Measurements from ENCODE around the gene MYCT1.

DNA sequence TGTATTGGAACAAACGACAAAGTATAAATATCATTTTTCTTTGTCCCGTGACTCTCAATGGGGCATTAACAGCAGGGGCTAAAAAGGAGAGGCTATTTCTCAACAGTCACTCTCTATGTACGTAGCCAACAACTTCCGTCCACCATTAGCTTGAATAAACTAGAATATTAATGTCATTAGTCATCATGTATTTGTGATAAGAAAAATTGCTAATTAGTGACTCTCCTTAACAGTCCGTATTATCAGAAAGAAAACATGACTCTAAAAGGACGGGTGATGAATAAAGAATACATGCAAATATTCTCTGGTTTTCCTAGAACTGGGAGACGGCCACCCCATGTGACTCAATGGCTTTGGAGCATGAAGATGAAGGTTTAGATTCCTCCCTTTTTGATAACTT is 71.5 kb downstream of the MYCT1 start:
- no peak for TF ChIP-seq YY1 (IDR thresholded peaks at IDR 0.05; ENCODE audit: low read depth)
- no peak for TF ChIP-seq FOXM1 (IDR thresholded peaks at IDR 0.05; ENCODE audit: borderline replicate concordance, low read depth)
- no peak for TF ChIP-seq EP300 (IDR thresholded peaks at IDR 0.05; ENCODE audit: borderline replicate concordance)
- no peak for TF ChIP-seq CREB1 (IDR thresholded peaks at IDR 0.05; ENCODE audit: low read depth)
- no peak for TF ChIP-seq EGR1 (IDR thresholded peaks at IDR 0.05)
- no peak for TF ChIP-seq NFIC (IDR thresholded peaks at IDR 0.05)

All from Ishikawa (cell line).